Neural progenitor cell (in vitro differentiated cells): Measurements from ENCODE around the gene PRKCA. TPM values are rescaled to one million over a fixed set of nuclear protein-coding genes. Genes with fewer than 3 reads are reported as not detected.

Experiments
- DNase-seq: peaks from one replicate; pipeline ENCODE4 v3.0.0-alpha.2; 2016; ENCODE audit warnings: low spot score
- H2AFZ ChIP-seq: fragments of 200-600 bp; sonication (generic); replicated peaks from 2 replicates; pipeline ENCODE4 v1.6.1; 2016; ENCODE audit warnings: antibody characterized with exemption
- H3F3A ChIP-seq: fragments of 200-600 bp; sonication (generic); 2 replicates; pipeline ENCODE4 v1.6.1; 2016; ENCODE audit warnings: antibody characterized with exemption, low read depth
- H3K27ac ChIP-seq: fragments of 200-600 bp; sonication (generic); 2 replicates; pipeline ENCODE4 v1.5.1; 2016; ENCODE audit warnings: mild to moderate bottlenecking
- H3K27me3 ChIP-seq: fragments of 200-600 bp; sonication (generic); 2 replicates; pipeline ENCODE4 v1.6.1; 2016; ENCODE audit warnings: mild to moderate bottlenecking, moderate library complexity
- H3K36me3 ChIP-seq: fragments of 200-600 bp; sonication (generic); 2 replicates; pipeline ENCODE4 v1.5.1; 2016
- H3K4me1 ChIP-seq: fragments of 200-600 bp; sonication (generic); 2 replicates; pipeline ENCODE4 v1.6.1; 2016; ENCODE audit warnings: mixed run types
- H3K4me2 ChIP-seq: fragments of 200-600 bp; sonication (generic); 2 replicates; pipeline ENCODE4 v1.6.1; 2016
- H3K4me3 ChIP-seq: fragments of 200-600 bp; sonication (generic); 2 replicates; pipeline ENCODE4 v1.5.1; 2016
- H3K79me2 ChIP-seq: fragments of 200-600 bp; sonication (generic); 2 replicates; pipeline ENCODE4 v1.6.1; 2016; ENCODE audit warnings: low read depth
- H3K9ac ChIP-seq: fragments of 200-600 bp; sonication (generic); 2 replicates; pipeline ENCODE4 v1.6.1; 2016
- H3K9me3 ChIP-seq: fragments of 200-600 bp; sonication (generic); 2 replicates; pipeline ENCODE4 v1.5.1; 2016; ENCODE audit warnings: low read depth
- H4K20me1 ChIP-seq: fragments of 200-600 bp; sonication (generic); 2 replicates; pipeline ENCODE4 v1.6.1; 2016; ENCODE audit warnings: low read depth
- H3K27ac Mint-ChIP-seq: 3 replicates; pipeline ENCODE4 v1.8.0; 2021; ENCODE audit warnings: mixed read lengths
- H3K27me3 Mint-ChIP-seq: 2 replicates; pipeline ENCODE4 v1.8.0; 2022; ENCODE audit warnings: low read depth, mild to moderate bottlenecking, inconsistent platforms, moderate library complexity, mixed read lengths; ENCODE audit not compliant: insufficient read depth
- H3K36me3 Mint-ChIP-seq: 3 replicates; pipeline ENCODE4 v1.8.0; 2021; ENCODE audit warnings: mixed read lengths
- H3K4me1 Mint-ChIP-seq: 3 replicates; pipeline ENCODE4 v1.8.0; 2021; ENCODE audit warnings: mixed read lengths
- H3K4me3 Mint-ChIP-seq: 3 replicates; pipeline ENCODE4 v1.8.0; 2021; ENCODE audit warnings: mild to moderate bottlenecking, moderate library complexity, mixed read lengths
- H3K9me3 Mint-ChIP-seq: 3 replicates; pipeline ENCODE4 v1.8.0; 2020; ENCODE audit warnings: mixed read lengths
- CTCF ChIP-seq: fragments of 200-600 bp; sonication (generic); IDR thresholded peaks from 2 replicates; pipeline ENCODE4 v1.5.1; 2017; ENCODE audit warnings: antibody characterized with exemption, mild to moderate bottlenecking
- EZH2 ChIP-seq: fragments of 200-600 bp; sonication (generic); IDR thresholded peaks from 2 replicates; pipeline ENCODE4 v1.6.1; 2017; ENCODE audit warnings: antibody characterized with exemption, mild to moderate bottlenecking, moderate library complexity
- EZH2phosphoT487 ChIP-seq: fragments of 200-600 bp; sonication (generic); IDR thresholded peaks from 2 replicates; pipeline ENCODE4 v1.6.1; 2017; ENCODE audit warnings: antibody characterized with exemption
- total RNA-seq: library from RNA; depleted of rRNA; stranded (reverse); fragments of >200 nt; gene quantifications from 2 replicates; pipeline ENCODE4 v1.2.3, GENCODE V29; 2015; ENCODE audit warnings: low replicate concordance

PRKCA gene
- total RNA-seq, 1 donor from 2014 or later = 2.1 TPM

GRCh38 chr17:66260275-66260674, 42.1 kb upstream of the PRKCA start:
- Mint-ChIP-seq H3K27ac (no peak overlapping the region), H3K27me3 (peaks cover 2% of the 10 kb centered on the region), H3K4me1 (peaks cover 20% of the 10 kb centered on the region), H3K4me3 (no peak overlapping the region), H3K36me3 (no peaks in the 10 kb centered on the region), H3K9me3 (peaks cover 9% of the 10 kb centered on the region)
- Histone ChIP-seq H3K4me1 (peaks cover 11% of the 10 kb centered on the region), H3K27ac (no peak overlapping the region), H4K20me1 (no peaks in the 10 kb centered on the region), H3K9me3 (no peaks in the 10 kb centered on the region), H3K9ac (no peak overlapping the region), H3K4me2 (peak overlapping the region; percentile 46), H3F3A (peaks cover 10% of the 10 kb centered on the region), H3K4me3 (no peak overlapping the region), H3K79me2 (no peaks in the 10 kb centered on the region), H2AFZ (no peak overlapping the region), H3K36me3 (no peaks in the 10 kb centered on the region), H3K27me3 (no peaks in the 10 kb centered on the region)
- TF ChIP-seq EZH2phosphoT487 = no peak
- TF ChIP-seq CTCF = no peak
- peak; percentile 57 for DNase-seq

- H3K36me3 ChIP-seq = no peaks in the 10 kb centered on the region
- no peaks in the 10 kb centered on the region for H3K9me3 ChIP-seq
- H3K4me2 ChIP-seq = peak overlapping the region; percentile 46
- H3K4me1 Mint-ChIP-seq = peaks cover 16% of the 10 kb centered on the region
- H3K4me1 ChIP-seq = peaks cover 11% of the 10 kb centered on the region
- H3K27ac Mint-ChIP-seq = no peak overlapping the region
- no peaks in the 10 kb centered on the region for H3K79me2 ChIP-seq
- no peak overlapping the region for H2AFZ ChIP-seq
- DNase-seq = no peak
- no peak overlapping the region for H3K4me3 Mint-ChIP-seq
- no peak overlapping the region for H3K27ac ChIP-seq
- no peaks in the 10 kb centered on the region for H4K20me1 ChIP-seq
- H3K9ac ChIP-seq = no peak overlapping the region
- no peaks in the 10 kb centered on the region for H3K27me3 ChIP-seq
- no peak overlapping the region for H3K4me3 ChIP-seq
- H3K9me3 Mint-ChIP-seq = peaks cover 9% of the 10 kb centered on the region
- no peak for TF ChIP-seq EZH2
- TF ChIP-seq EZH2phosphoT487 = no peak
- no peak for TF ChIP-seq CTCF
- H3F3A ChIP-seq = peaks cover 10% of the 10 kb centered on the region
- H3K27me3 Mint-ChIP-seq = peaks cover 2% of the 10 kb centered on the region
- no peaks in the 10 kb centered on the region for H3K36me3 Mint-ChIP-seq
These were observed 41.7 kb upstream of the PRKCA start for GRCh38 chr17:66260688-66261087.

- Histone ChIP-seq H3K27ac (no peak overlapping the region), H4K20me1 (no peaks in the 10 kb centered on the region), H3K9me3 (no peaks in the 10 kb centered on the region), H3K4me3 (no peak overlapping the region), H3K9ac (no peak overlapping the region), H3K79me2 (no peaks in the 10 kb centered on the region), H3K36me3 (no peaks in the 10 kb centered on the region), H2AFZ (no peak overlapping the region), H3K4me2 (no peak overlapping the region), H3F3A (peaks cover 10% of the 10 kb centered on the region), H3K27me3 (no peaks in the 10 kb centered on the region), H3K4me1 (peaks cover 11% of the 10 kb centered on the region)
- H3K4me3 Mint-ChIP-seq = no peak overlapping the region
- no peak overlapping the region for H3K27ac Mint-ChIP-seq
- no peaks in the 10 kb centered on the region for H3K36me3 Mint-ChIP-seq
- DNase-seq = no peak
- peaks cover 15% of the 10 kb centered on the region for H3K4me1 Mint-ChIP-seq
- TF ChIP-seq EZH2phosphoT487 = no peak
- TF ChIP-seq CTCF = no peak
- no peak for TF ChIP-seq EZH2
- peaks cover 9% of the 10 kb centered on the region for H3K9me3 Mint-ChIP-seq
- peaks cover 9% of the 10 kb centered on the region for H3K27me3 Mint-ChIP-seq
These were observed 39.6 kb upstream of the PRKCA start for GRCh38 chr17:66262767-66263166.
